Epidermal melanocyte (primary cell): ENCODE results near the gene SMIM10L2A.
"Not testable (repeated sequence)": the region's sequence is repeated elsewhere in the genome, so short reads cannot be mapped to it uniquely, and the experiment has no call there.

ENCODE experiments used
- DNase-seq: peaks from one replicate; pipeline ENCODE4 v3.0.0; 2011; ENCODE audit warnings: low spot score; ENCODE audit not compliant: insufficient read length

Gene SMIM10L2A

GRCh38 chrX:135421932-135422809, at the start of gene SMIM10L2A:
SMIM10L2A (plus strand) TSS chrX:135421944; CDS start chrX:135422132, 188 bp downstream.
- DNase-seq: no peak

DNA sequence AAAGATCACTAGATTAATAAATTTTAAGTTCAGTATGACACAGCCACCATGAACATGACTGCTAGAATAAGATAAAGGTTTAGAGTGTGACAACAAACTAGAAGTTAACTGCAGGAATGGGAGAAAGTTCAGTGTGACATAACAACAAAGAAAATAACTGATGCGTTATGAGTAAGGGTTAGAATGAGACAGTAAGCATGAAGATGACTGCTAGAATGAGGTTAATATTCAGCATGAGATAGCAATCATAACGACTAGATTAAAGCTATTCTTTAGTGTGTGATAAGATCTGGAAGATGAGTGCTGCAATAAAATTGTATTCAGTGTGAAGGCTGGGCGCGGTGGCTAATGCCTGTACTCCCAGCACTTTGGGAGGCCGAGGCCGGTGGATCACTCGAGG, 48.4 kb upstream of the SMIM10L2A start:
- DNase-seq: no peak

GRCh38 chrX:135382260-135382659, 39.5 kb upstream of the SMIM10L2A start:
- DNase-seq: no peak

DNA sequence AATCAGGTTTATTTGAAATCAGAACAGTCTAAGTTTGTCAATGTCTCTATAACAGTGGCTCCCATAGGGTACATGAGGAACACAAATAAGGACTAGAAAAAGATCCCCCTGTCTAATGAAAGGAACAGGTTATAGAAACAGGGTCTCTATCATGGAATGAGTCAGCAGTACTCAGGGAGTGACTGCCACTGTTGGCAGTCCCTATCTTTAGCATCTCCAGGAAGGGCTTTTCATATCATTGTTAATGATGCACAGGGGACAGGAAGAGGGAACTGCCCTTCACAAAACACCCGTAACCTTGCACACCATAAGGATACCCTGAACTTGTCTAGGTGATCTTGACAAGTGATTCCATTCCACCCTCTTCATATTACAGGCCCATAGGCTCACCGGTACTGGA, 38.5 kb upstream of the SMIM10L2A start:
- DNase-seq: no peak

DNA sequence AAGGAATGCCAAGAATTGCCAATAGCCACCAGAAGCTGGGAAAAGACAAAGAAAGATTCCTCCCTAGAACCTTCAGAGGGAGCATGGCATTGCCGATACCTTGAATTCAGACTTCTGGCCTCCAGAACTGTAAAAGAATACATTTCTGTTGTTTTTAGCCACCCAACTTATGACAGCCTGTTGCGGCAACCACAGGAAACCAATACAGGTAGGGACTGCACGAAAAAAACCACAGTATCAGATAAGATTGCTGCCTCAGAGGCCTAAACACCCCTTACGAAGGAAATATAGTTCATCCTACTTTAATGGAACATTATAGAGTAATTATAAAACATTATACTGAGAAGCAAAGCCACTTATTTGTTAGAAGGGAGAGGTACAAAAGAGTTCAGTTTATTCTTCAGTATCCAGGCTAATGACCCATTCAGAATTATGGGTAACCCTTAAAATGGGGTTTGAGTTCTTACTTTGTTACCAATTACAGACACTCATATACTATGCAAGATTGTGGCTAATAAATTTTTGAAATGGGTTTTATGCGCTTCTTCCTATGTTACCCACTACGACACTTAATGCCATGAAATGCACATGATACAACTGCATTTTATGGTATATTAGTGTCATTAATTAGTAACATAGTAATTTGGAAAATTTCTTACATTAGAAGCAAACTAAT, 37.4 kb upstream of the SMIM10L2A start:
- DNase-seq: no peak

- no peak for DNase-seq
Measured at GRCh38 chrX:135388841-135389240, 32.9 kb upstream of the SMIM10L2A start.

GRCh38 chrX:135389243-135389642, 32.5 kb upstream of the SMIM10L2A start:
- no peak for DNase-seq

DNA sequence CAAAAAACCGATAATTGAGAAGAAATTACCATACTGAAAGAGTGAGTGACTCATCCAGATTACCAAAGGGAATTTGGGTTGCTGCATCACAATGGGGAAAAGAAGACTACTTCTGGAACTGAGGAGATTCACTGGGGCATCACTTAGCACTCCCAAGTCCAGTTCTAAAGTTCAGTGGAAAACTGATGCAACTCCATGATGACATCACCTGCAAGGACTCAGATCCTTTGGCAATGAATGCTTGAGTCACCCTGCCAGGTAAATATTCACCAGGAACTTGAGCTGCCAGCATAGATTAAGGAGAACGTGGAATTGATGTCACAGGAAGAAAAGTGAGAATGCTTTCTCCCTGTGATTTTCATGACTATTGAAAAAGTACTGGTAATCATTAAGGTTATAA, 32.0 kb upstream of the SMIM10L2A start:
- no peak for DNase-seq

GRCh38 chrX:135391734-135392133, 30.0 kb upstream of the SMIM10L2A start:
- DNase-seq: no peak

DNA sequence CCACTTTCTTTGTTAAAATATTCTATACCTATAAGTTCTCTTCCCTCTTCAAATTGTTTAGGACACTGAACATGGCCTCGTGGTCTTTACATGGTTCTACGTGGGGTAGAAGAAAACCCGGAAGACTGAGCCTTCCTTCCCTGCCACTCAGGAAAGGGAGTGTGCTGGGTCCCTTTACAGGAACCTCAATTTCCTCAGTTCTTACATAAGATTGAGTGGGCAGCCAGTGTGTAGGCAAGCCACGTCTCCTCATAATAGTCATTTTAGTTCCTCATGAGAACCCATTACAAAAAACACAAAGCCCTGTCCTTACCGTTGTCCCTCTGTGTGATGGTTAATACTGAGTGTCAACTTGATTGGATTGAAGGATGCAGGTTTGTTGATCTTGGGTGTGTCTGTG, 28.7 kb upstream of the SMIM10L2A start:
- no peak for DNase-seq

DNA sequence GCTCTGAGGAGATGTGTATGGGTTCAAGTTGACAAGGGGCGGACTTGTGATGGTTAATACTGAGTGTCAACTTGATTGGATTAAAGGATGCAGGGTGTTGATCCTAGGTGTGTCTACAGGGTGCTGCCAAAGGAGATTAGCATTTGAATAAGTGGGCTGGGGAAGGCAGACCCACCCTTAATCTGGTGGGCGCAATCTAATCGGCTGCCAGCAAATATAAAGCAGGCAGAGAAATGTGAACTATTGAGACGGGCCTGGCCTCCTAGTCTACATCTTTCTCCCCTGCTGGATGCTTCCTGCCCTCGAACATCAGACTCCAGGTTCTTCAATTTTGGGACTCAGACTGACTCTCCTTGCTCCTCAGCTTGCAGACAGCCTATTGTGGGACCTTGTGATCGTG, 26.7 kb upstream of the SMIM10L2A start:
- no peak for DNase-seq

DNA sequence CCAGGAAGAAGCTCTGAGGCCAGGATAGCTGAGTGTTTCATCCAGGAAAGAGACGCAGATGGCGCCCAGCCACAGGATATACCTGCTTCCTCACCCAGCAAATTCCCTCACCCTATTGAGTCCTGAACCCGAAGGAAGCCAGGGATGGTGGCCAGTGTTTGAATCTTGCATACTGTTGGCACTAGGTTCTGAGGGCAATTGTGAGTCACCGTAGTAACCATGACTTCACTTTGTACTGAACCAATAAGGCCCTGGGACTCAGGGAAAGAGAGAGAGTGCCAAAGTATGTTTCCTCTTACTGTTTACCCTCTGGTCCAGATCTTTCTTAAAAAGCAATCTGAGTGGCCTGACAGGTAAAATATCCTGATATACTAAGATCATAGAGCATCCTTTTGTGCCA, 25.6 kb upstream of the SMIM10L2A start:
- no peak for DNase-seq

DNA sequence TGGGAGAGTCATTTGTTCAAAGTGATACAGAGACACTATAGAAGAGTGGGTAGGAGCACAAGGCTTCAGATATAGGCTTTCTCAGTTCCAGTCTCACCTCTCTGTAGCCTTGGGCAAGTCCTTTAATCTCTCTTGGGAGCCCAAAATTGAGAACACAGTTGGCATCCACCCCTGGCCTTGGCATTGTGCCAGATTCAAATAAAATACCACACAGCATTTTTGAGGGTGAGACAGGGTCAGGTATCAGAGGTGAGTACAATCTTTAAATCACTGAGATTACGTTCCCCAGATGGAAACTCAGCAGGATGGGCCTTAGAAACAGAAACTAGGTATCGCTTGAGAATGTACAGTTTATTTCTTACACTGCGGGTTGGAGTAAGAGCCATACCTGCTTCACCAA, 25.2 kb upstream of the SMIM10L2A start:
- DNase-seq: no peak

GRCh38 chrX:135397652-135398051, 24.1 kb upstream of the SMIM10L2A start:
- DNase-seq: no peak

DNA sequence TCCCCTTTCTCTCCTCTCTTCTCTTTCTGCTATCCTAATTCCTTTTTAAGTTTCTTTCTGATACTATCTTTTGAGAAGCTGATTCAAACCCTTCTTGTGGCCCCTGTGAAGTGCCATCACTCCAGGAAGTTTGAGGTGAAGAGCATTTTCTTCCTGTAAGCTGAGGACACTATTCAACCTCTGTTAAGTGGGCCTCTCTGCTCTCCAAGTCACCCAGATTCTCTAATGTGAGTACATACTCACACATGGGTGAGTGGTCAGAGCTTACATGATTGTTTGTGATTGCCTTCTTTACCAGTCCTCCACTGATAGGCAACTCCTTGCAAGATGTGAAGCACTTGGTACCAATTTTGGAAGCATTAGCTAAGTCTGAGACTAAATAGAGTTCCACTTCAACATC, 18.4 kb upstream of the SMIM10L2A start:
- DNase-seq: no peak

GRCh38 chrX:135406428-135406827, 15.3 kb upstream of the SMIM10L2A start:
- DNase-seq: not testable (repeated sequence)

- no peak for DNase-seq
Measured at GRCh38 chrX:135408794-135409193, 12.9 kb upstream of the SMIM10L2A start.

GRCh38 chrX:135410861-135411627, 10.7 kb upstream of the SMIM10L2A start:
- DNase-seq: no peak

DNA sequence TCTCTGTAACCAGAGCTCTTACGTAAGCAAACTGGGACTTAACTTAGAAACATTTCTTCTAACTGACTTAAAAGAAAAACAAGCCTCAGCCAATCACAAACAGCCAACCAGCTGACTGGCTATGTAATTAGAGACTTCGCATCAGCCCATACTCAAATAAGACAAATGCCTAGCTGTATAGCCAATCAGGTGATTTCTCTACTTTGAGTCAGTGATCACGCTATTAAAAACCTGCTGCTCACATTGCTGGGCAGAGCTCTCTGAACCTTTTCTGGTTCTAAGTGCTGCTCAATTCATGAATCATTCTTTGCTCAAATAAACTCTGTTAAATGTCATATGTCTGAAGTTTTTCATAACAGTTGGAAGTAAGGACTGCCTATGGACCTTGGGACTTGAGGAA, 9.9 kb upstream of the SMIM10L2A start:
- DNase-seq: no peak

DNA sequence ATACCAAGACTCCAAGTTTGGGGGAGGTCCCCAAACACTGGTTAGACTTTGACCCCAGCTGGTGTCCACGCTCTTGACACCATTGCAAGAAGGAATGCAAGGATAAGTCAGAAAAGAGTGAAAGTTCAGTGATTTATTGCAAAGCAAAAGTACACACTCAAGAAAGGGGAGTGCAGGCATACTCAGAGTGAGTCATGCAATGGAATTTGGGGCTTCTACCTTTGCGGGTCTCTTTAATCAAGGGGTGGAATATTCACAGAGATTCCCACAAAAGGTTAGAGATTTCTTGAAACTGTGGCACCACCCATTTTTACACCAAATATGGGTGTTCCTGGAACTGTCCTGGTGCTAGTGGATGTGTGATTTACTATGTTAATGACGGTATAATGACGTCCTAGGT, 5.2 kb upstream of the SMIM10L2A start:
- DNase-seq: no peak

DNA sequence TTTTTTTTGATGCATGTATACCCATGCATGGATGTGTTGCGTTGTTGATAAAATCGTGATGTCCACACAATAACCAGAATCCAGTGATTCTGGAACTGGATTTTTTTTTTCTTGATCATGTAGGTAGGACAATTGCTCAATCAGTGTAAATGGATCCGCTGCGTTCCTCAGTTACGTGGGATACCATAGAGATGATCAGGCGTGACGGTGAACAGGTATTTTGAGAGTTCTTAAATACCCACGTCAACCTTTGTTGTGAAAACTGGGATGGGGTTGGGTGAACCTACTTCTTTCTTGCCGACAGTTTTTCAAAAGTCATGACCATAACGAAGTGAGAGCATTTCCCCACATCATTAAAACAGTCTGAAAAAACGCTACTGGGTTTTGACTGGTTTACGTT, 913 bp upstream of the SMIM10L2A start:
- no peak for DNase-seq

GRCh38 chrX:135421537-135421931, 210 bp upstream of the SMIM10L2A start:
- DNase-seq: peak; percentile 29
